Right lobe of liver (tissue), 4 donors: ENCODE results near the gene RPS21.

Experiments
- CTCF ChIP-seq, 4 donors: fragments of 200-600 bp in 3 of 4; fragments of 450-650 bp in 1 of 4; IDR thresholded peaks; one replicate each; pipeline versions ENCODE4 v1.5.1 to v1.8.0; 2016 to 2022; ENCODE audit warnings: antibody characterized with exemption in 4 of 4, mild to moderate bottlenecking in 2 of 4
- POLR2A ChIP-seq: fragments of 450-650 bp; IDR thresholded peaks from one replicate; pipeline ENCODE4 v1.6.1; 2017; ENCODE audit warnings: antibody characterized with exemption, mild to moderate bottlenecking
- donor health status: DM: no; HTN: no; CAD: no.
- donor health status: DM: no; HTN: no; CAD: no.
- donor health status: DM: no; HTN: yes; CAD: no.

GRCh38 chr20:62350098-62350628 is 36.7 kb upstream of the RPS21 start:
- no peak for TF ChIP-seq CTCF (IDR thresholded peaks at IDR 0.05)
- TF ChIP-seq POLR2A, result no peak
